ENCODE results near the gene HMHB1.

Gene HMHB1

GRCh38 chr5:143850050-143850683, 38.2 kb downstream of the HMHB1 start:
- no peak for TF ChIP-seq CTCF (IDR thresholded peaks at IDR 0.05; ENCODE audit: insufficient read depth, low read depth, low read length, missing control alignments)
- peak; percentile 37 for DNase-seq (ENCODE audit: low read depth)
- H3K4me3 ChIP-seq (ENCODE audit: low read depth, low read length): no peak overlapping the region

- TF ChIP-seq CTCF (IDR thresholded peaks at IDR 0.05; ENCODE audit: insufficient read depth, low read depth, low read length, missing control alignments): no peak
- DNase-seq (ENCODE audit: low read depth): no peak
- H3K4me3 ChIP-seq (ENCODE audit: low read depth, low read length): no peak overlapping the region
These were observed 39.4 kb downstream of the HMHB1 start for GRCh38 chr5:143851383-143851782.

- no peak overlapping the region for H3K4me3 ChIP-seq (ENCODE audit: low read depth, low read length)
- TF ChIP-seq CTCF (IDR thresholded peaks at IDR 0.05; ENCODE audit: insufficient read depth, low read depth, low read length, missing control alignments): no peak
- no peak for DNase-seq (ENCODE audit: low read depth)
These were observed 48.2 kb downstream of the HMHB1 start for GRCh38 chr5:143860211-143860610.

GRCh38 chr5:143862271-143862670, 50.3 kb downstream of the HMHB1 start:
- no peak for DNase-seq (ENCODE audit: low read depth)
- TF ChIP-seq CTCF (IDR thresholded peaks at IDR 0.05; ENCODE audit: insufficient read depth, low read depth, low read length, missing control alignments): no peak
- no peak overlapping the region for H3K4me3 ChIP-seq (ENCODE audit: low read depth, low read length)

GRCh38 chr5:143865426-143866025, 53.6 kb downstream of the HMHB1 start:
- no peak for TF ChIP-seq CTCF (IDR thresholded peaks at IDR 0.05; ENCODE audit: insufficient read depth, low read depth, low read length, missing control alignments)
- DNase-seq (ENCODE audit: low read depth): no peak

More at GRCh38 chr5:143865426-143866025, 53.6 kb downstream of the HMHB1 start:
- H3K4me3 ChIP-seq (ENCODE audit: low read depth, low read length): no peak overlapping the region
